Mesendoderm (in vitro differentiated cells): ENCODE data around the gene CCDC47.

ENCODE experiments used
- DNase-seq: peaks from one replicate; pipeline ENCODE4 v3.0.0; 2013
- H2AK5ac ChIP-seq: 2 replicates; pipeline ENCODE4 v1.6.1; 2013; ENCODE audit warnings: low read length, inconsistent platforms
- H2BK120ac ChIP-seq: 2 replicates; pipeline ENCODE4 v1.6.1; 2013; ENCODE audit warnings: low read depth, mild to moderate bottlenecking, low read length, moderate library complexity, mixed read lengths
- H2BK15ac ChIP-seq: replicated peaks from 2 replicates; pipeline ENCODE4 v1.6.1; 2013; ENCODE audit warnings: low read depth, mild to moderate bottlenecking, moderate library complexity
- H2BK5ac ChIP-seq: 2 replicates; pipeline ENCODE4 v1.6.1; 2013; ENCODE audit warnings: low read length, inconsistent platforms
- H3K18ac ChIP-seq: 2 replicates; pipeline ENCODE4 v1.6.1; 2013; ENCODE audit warnings: mild to moderate bottlenecking, low read length, mixed read lengths
- H3K23ac ChIP-seq: one replicate; pipeline ENCODE4 v1.6.1; 2013; ENCODE audit warnings: low read length
- H3K27ac ChIP-seq: 2 replicates; pipeline ENCODE4 v1.5.1; 2013; ENCODE audit warnings: low read depth, mild to moderate bottlenecking, inconsistent platforms, low read length, moderate library complexity
- H3K27me3 ChIP-seq: 2 replicates; pipeline ENCODE4 v1.6.1; 2013; ENCODE audit warnings: low read length, control low read depth, mild to moderate bottlenecking, inconsistent platforms; ENCODE audit not compliant: insufficient read depth, poor library complexity
- H3K36me3 ChIP-seq: 2 replicates; pipeline ENCODE4 v1.6.1; 2013; ENCODE audit warnings: low read length, inconsistent platforms; ENCODE audit not compliant: control insufficient read depth, insufficient read depth
- H3K4ac ChIP-seq: one replicate; pipeline ENCODE4 v1.6.1; 2013; ENCODE audit warnings: low read depth, mild to moderate bottlenecking, low read length, moderate library complexity
- H3K4me1 ChIP-seq: 2 replicates; pipeline ENCODE4 v1.6.1; 2013; ENCODE audit warnings: low read depth, low read length, inconsistent platforms; ENCODE audit not compliant: control insufficient read depth
- H3K4me2 ChIP-seq: 2 replicates; pipeline ENCODE4 v1.6.1; 2013; ENCODE audit warnings: low read length
- H3K4me3 ChIP-seq: 2 replicates; pipeline ENCODE4 v1.5.1; 2013; ENCODE audit warnings: mild to moderate bottlenecking, low read length
- H3K56ac ChIP-seq: one replicate; pipeline ENCODE4 v1.6.1; 2013; ENCODE audit warnings: low read length
- H3K79me1 ChIP-seq: 2 replicates; pipeline ENCODE4 v1.6.1; 2013; ENCODE audit warnings: low read length, inconsistent platforms
- H3K79me2 ChIP-seq: 2 replicates; pipeline ENCODE4 v1.6.1; 2013; ENCODE audit warnings: mild to moderate bottlenecking, low read length; ENCODE audit not compliant: control insufficient read depth, insufficient read depth
- H3K9ac ChIP-seq: 2 replicates; pipeline ENCODE4 v1.6.1; 2013; ENCODE audit warnings: low read length, inconsistent platforms
- H4K5ac ChIP-seq: one replicate; pipeline ENCODE4 v1.6.1; 2013; ENCODE audit warnings: low read length
- H4K8ac ChIP-seq: one replicate; pipeline ENCODE4 v1.6.1; 2013; ENCODE audit warnings: low read depth, mild to moderate bottlenecking, control low read depth, low read length, moderate library complexity
- WGBS: extraction: QIAGEN DNeasy Blood & Tissue Kit; methylation state at CpG from one replicate; pipeline ENCODE4 v1.1.7; 2013; ENCODE audit warnings: low lambda C conversion rate, missing lambda C conversion rate; ENCODE audit not compliant: insufficient coverage; ENCODE audit errors: extremely low coverage; 5-methylcytosine and 5-hydroxymethylcytosine counted together

Gene CCDC47

GRCh38 chr17:63775420-63775819 lies 2.0 kb upstream of the CCDC47 start:
- DNase-seq = peak; percentile 50
- Histone ChIP-seq H3K4me2 (peak overlapping the region; percentile 19), H3K79me1 (no peaks in the 10 kb centered on the region), H3K4me1 (peaks cover 2% of the 10 kb centered on the region), H2BK120ac (no peak overlapping the region), H4K5ac (no peak overlapping the region), H3K56ac (peak overlapping the region; percentile 95), H2BK5ac (no peak overlapping the region), H3K4me3 (peak overlapping the region; percentile 94), H3K23ac (no peak overlapping the region), H3K9ac (peak overlapping the region; percentile 96), H3K27me3 (no peaks in the 10 kb centered on the region), H3K36me3 (peaks cover 2% of the 10 kb centered on the region), H3K79me2 (peaks cover 83% of the 10 kb centered on the region), H2AK5ac (peak overlapping the region; percentile 16), H2BK15ac (no peak overlapping the region), H3K27ac (peak overlapping the region; percentile 11), H3K18ac (no peak overlapping the region), H4K8ac (no peak overlapping the region), H3K4ac (no peak overlapping the region)
- WGBS = no CpG with 5 or more reads among the region's 8 CpGs

- H2AK5ac ChIP-seq = no peak overlapping the region
- H3K9ac ChIP-seq = peak overlapping the region; percentile 96
- H3K4me2 ChIP-seq = peak overlapping the region; percentile 19
- H3K4me1 ChIP-seq = peaks cover 2% of the 10 kb centered on the region
- peaks cover 85% of the 10 kb centered on the region for H3K79me2 ChIP-seq
- no peak overlapping the region for H3K23ac ChIP-seq
- H3K56ac ChIP-seq = peak overlapping the region; percentile 95
- no peak overlapping the region for H3K18ac ChIP-seq
- H4K8ac ChIP-seq = no peak overlapping the region
- H4K5ac ChIP-seq = no peak overlapping the region
- H3K27me3 ChIP-seq = no peaks in the 10 kb centered on the region
- H3K79me1 ChIP-seq = no peaks in the 10 kb centered on the region
- H2BK5ac ChIP-seq = no peak overlapping the region
- H3K4ac ChIP-seq = no peak overlapping the region
- peak overlapping the region; percentile 11 for H3K27ac ChIP-seq
- H2BK15ac ChIP-seq = no peak overlapping the region
- H3K4me3 ChIP-seq = peak overlapping the region; percentile 94
- peak; percentile 17 for DNase-seq
- H3K36me3 ChIP-seq = peaks cover 2% of the 10 kb centered on the region
- WGBS = no CpG with 5 or more reads among the region's 4 CpGs
- H2BK120ac ChIP-seq = no peak overlapping the region
These were observed 1.5 kb upstream of the CCDC47 start for GRCh38 chr17:63774969-63775265.

- H3K56ac ChIP-seq = peak within 1 kb of the TSS; percentile 98
- H3K4ac ChIP-seq = peak within 1 kb of the TSS; percentile 97
- H2BK120ac ChIP-seq = peak within 1 kb of the TSS; percentile 54
- no peak within 1 kb of the TSS for H2AK5ac ChIP-seq
- peak within 1 kb of the TSS; percentile 96 for H3K9ac ChIP-seq
- H2BK5ac ChIP-seq = peak within 1 kb of the TSS; percentile 94
- no peaks in the 10 kb centered on the region for H3K79me1 ChIP-seq
- no peaks in the 10 kb centered on the region for H3K27me3 ChIP-seq
- DNase-seq = peak; percentile 72
- H3K18ac ChIP-seq = peak within 1 kb of the TSS; percentile 62
- H2BK15ac ChIP-seq = no peak within 1 kb of the TSS
- peaks cover 2% of the 10 kb centered on the region for H3K36me3 ChIP-seq
- WGBS = no CpG with 5 or more reads among the region's 67 CpGs
- H3K27ac ChIP-seq = peak within 1 kb of the TSS; percentile 95
- no peak within 1 kb of the TSS for H4K8ac ChIP-seq
- H3K4me2 ChIP-seq = peak within 1 kb of the TSS; percentile 74
- H3K4me1 ChIP-seq = peaks cover 2% of the 10 kb centered on the region
- H3K79me2 ChIP-seq = peaks cover 83% of the 10 kb centered on the region
- peak within 1 kb of the TSS; percentile 94 for H3K4me3 ChIP-seq
- peak within 1 kb of the TSS; percentile 44 for H4K5ac ChIP-seq
- H3K23ac ChIP-seq = peak within 1 kb of the TSS; percentile 72
These were observed 958 bp upstream of the CCDC47 start, which contains the start of gene DDX42 for GRCh38 chr17:63774141-63774968. Gene DDX42, plus strand, starts transcription at chr17:63774170. Its CDS starts 12,880 bp downstream, at chr17:63787050.

GRCh38 chr17:63772801-63773271 lies 561 bp downstream of the CCDC47 start:
- Histone ChIP-seq H2BK5ac (no peak overlapping the region), H3K4me3 (peak overlapping the region; percentile 68), H3K4ac (no peak overlapping the region), H3K56ac (peak overlapping the region; percentile 98), H3K9ac (peak overlapping the region; percentile 90), H3K27me3 (no peaks in the 10 kb centered on the region), H3K36me3 (peaks cover 2% of the 10 kb centered on the region), H3K79me2 (peaks cover 85% of the 10 kb centered on the region), H3K18ac (peak overlapping the region; percentile 25), H4K5ac (no peak overlapping the region), H2BK15ac (no peak overlapping the region), H3K4me2 (peak overlapping the region; percentile 74), H3K79me1 (no peaks in the 10 kb centered on the region), H3K27ac (peak overlapping the region; percentile 74), H4K8ac (no peak overlapping the region), H2BK120ac (no peak overlapping the region), H2AK5ac (no peak overlapping the region), H3K23ac (peak overlapping the region; percentile 72), H3K4me1 (peaks cover 2% of the 10 kb centered on the region)
- no CpG with 5 or more reads among the region's 7 CpGs for WGBS
- DNase-seq = peak; percentile 11

GRCh38 chr17:63768433-63768832 lies 5.0 kb downstream of the CCDC47 start:
- peaks cover 2% of the 10 kb centered on the region for H3K36me3 ChIP-seq
- no CpG with 5 or more reads among the region's 7 CpGs for WGBS
- DNase-seq = peak; percentile 40

More at GRCh38 chr17:63768433-63768832, 5.0 kb downstream of the CCDC47 start:
- H3K9ac ChIP-seq = no peak overlapping the region
- no peak overlapping the region for H3K4me2 ChIP-seq
- H2AK5ac ChIP-seq = no peak overlapping the region
- H4K5ac ChIP-seq = no peak overlapping the region
- H3K27me3 ChIP-seq = no peaks in the 10 kb centered on the region
- no peak overlapping the region for H3K4me3 ChIP-seq
- no peak overlapping the region for H2BK120ac ChIP-seq
- no peak overlapping the region for H2BK15ac ChIP-seq
- no peak overlapping the region for H3K27ac ChIP-seq
- H3K23ac ChIP-seq = no peak overlapping the region
- no peaks in the 10 kb centered on the region for H3K4me1 ChIP-seq
- H3K79me1 ChIP-seq = peaks cover 2% of the 10 kb centered on the region
- H3K56ac ChIP-seq = no peak overlapping the region
- H2BK5ac ChIP-seq = no peak overlapping the region
- H4K8ac ChIP-seq = no peak overlapping the region
- peaks cover 64% of the 10 kb centered on the region for H3K79me2 ChIP-seq
- H3K4ac ChIP-seq = no peak overlapping the region
- H3K18ac ChIP-seq = no peak overlapping the region
